Medulla oblongata (tissue), 1 donor: ENCODE data around the gene TP53I11.

Source experiments
- DNase-seq: peaks from one replicate; pipeline ENCODE4 v3.0.0-alpha.2; 2015; ENCODE audit errors: extremely low spot score

TP53I11 gene

DNA sequence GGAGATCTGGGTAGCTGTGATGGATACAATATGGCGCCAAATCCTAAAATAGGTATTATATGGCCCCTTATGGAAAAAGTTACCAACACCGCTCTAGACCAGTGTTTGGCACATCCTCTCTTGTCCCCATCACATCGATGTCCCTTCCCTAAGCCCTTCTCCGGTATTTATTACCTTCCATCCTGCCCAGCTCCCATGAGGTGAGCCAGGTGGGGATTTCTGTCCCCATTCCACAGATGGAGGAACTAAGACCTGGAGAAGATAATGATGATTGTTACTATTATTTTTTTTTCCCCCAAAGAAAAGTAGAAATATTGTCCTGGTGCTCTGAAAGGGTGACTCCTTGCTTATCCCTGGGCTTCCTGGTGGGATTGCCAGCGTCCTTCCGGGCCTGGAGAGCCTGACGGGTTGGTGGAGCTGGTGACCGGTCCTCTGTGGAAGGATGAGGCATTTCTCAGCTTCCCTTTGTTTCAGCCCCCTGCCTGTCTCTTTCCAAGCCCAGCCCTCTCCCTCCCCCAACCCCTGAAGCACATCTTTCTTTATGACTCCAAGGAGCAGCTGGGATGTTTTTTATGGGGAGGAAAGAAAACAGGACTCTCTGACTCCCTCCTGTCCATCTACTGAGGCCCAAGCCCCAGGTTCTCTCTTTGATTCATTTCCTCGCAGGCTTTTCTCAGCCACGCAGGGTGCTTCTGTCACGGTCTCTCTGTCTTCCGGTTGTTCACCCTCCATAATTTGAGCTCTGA lies 65.4 kb downstream of the TP53I11 start:
- DNase-seq: no peak

DNA sequence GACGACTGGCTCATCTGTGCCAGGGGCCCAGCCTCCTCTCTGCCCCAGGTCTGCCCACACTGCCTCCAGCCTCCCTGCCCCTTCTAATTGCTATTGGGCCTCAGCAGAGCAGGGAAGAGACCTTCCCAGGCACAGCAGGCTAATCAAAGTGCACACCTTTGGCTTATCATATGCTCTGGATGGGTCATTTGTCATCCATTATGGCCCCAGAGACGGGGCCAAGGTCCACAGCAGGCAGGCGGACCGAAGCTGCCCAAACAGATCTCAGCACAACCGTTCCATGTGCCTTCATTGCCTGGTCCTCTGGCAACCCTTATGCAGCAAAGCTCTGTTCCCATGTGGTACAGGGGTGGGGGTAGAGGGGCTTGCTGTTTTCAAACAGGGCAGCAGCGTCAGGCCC lies 66.6 kb downstream of the TP53I11 start:
- no peak for DNase-seq

DNA sequence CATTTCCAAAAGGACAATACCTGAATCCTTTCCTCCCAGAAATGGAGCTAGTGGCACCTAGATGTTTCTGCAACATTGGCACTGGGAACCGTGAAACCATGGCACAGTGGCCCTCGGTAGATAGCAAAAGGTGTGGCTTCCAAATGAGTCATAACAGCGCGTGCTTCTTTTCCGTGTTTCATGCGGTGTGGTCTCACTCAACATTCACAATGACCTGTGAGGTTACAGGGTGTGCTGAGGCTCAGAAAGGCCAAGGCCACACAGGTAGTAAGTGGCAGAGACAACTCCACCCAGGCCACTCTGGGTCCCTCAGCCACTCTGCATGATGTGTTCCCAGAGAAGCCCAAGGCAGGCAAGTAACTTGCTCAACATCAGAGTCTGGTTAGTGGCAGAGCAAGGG lies 67.4 kb downstream of the TP53I11 start:
- DNase-seq: no peak
